ENCODE results near the gene RCVRN.

The RCVRN gene

GRCh38 chr17:9850151-9850550 lies 54.9 kb downstream of the RCVRN start:
- DNase-seq (ENCODE audit: low spot score): no peak

Measured in LoVo (cell line).